Panc1 (cell line): ENCODE data around the gene AGAP1. TPM values are rescaled to one million over a fixed set of nuclear protein-coding genes. Genes with fewer than 3 reads are reported as not detected.

Source experiments
- ATAC-seq: fragments of 200-7000 bp; cut with Tn5 transposase; 2 replicates; pipeline ENCODE4 v1.9.1; 2020; ENCODE audit warnings: mild to moderate bottlenecking, moderate library complexity
- BruUV-seq: library from RNA; stranded (reverse); fragments of 400-500 nt; replicated peaks from 2 replicates; lab custom pipeline; 2021; lab: Mats Ljungman, UMichigan
- CTCF ChIA-PET: fragments of 300-600 bp; sonication (Branson Sonifier 250); formaldehyde crosslinking; loops from one replicate; lab custom pipeline; 2022; ENCODE audit warnings: antibody characterized with exemption; lab: Charles Lee
- POLR2A ChIA-PET: fragments of 300-600 bp; sonication (Branson Sonifier 250); formaldehyde crosslinking; loops from one replicate; lab custom pipeline; 2022; ENCODE audit warnings: antibody characterized with exemption; lab: Charles Lee
- DNase-seq: peaks from one replicate; pipeline ENCODE4 v3.0.0-alpha.2; 2010; ENCODE audit warnings: low read depth, low spot score
- H3K27ac ChIP-seq: 2 replicates; pipeline ENCODE4 v1.5.1; 2011; ENCODE audit warnings: mild to moderate bottlenecking, low read length, inconsistent platforms
- H3K27me3 ChIP-seq: fragments of 200-500 bp; sonication (Bioruptor generic); 2 replicates; pipeline ENCODE4 v1.6.0; 2014; ENCODE audit warnings: low read length, inconsistent platforms; ENCODE audit not compliant: control insufficient read depth, insufficient read depth
- H3K36me3 ChIP-seq: fragments of 200-500 bp; sonication (Bioruptor generic); 2 replicates; pipeline ENCODE4 v1.5.1; 2014; ENCODE audit warnings: inconsistent platforms, mild to moderate bottlenecking, low read length, moderate library complexity; ENCODE audit not compliant: control insufficient read depth, insufficient read depth
- H3K4me1 ChIP-seq: 2 replicates; pipeline ENCODE4 v1.5.1; 2011; ENCODE audit warnings: inconsistent platforms, mild to moderate bottlenecking, low read length, moderate library complexity; ENCODE audit not compliant: control insufficient read depth, insufficient read depth
- H3K4me3 ChIP-seq, 2 experiments: 2 replicates each; pipeline ENCODE4 v1.5.1; 2011 to 2012; ENCODE audit warnings: low read depth in 2 of 2, low read length in 2 of 2, mild to moderate bottlenecking in 2 of 2, inconsistent platforms in 1 of 2, moderate library complexity in 1 of 2
- H3K9me3 ChIP-seq: fragments of 200-500 bp; sonication (Bioruptor generic); 2 replicates; pipeline ENCODE4 v1.5.1; 2014; ENCODE audit warnings: low read depth, mild to moderate bottlenecking, inconsistent platforms, low read length, moderate library complexity; ENCODE audit not compliant: control insufficient read depth, insufficient read depth
- CTCF ChIP-seq: fragments of 450-650 bp; IDR thresholded peaks from 2 replicates; pipeline ENCODE4 v1.5.1; 2017; ENCODE audit warnings: mild to moderate bottlenecking
- POLR2AphosphoS5 ChIP-seq: IDR thresholded peaks from 2 replicates; pipeline ENCODE4 v1.6.1; 2012; ENCODE audit warnings: mild to moderate bottlenecking, low read depth, low read length, moderate library complexity
- SIN3A ChIP-seq: IDR thresholded peaks from 2 replicates; pipeline ENCODE4 v1.6.1; 2012; ENCODE audit warnings: low read depth, mild to moderate bottlenecking, low read length, moderate library complexity, borderline replicate concordance; ENCODE audit not compliant: insufficient read depth
- TCF7L2 ChIP-seq: IDR thresholded peaks from 2 replicates; pipeline ENCODE4 v1.6.1; 2011; ENCODE audit warnings: mild to moderate bottlenecking, low read depth, low read length, inconsistent platforms
- in situ Hi-C: cut with HindIII; loops from 2 replicates; pipeline ENCODE4 v1.10.0; 2016; ENCODE audit warnings: low sequenced_read_pairs, low pct_unique_long_range_greater_than_20kb
- intact Hi-C: fragments of 100-400 bp; cut with micrococcal nuclease; formaldehyde crosslinking; loops from one replicate; pipeline ENCODE4 v1.10.0; 2022; ENCODE audit not compliant: unreplicated experiment
- total RNA-seq: library from RNA; stranded (reverse); gene quantifications from one replicate; pipeline ENCODE4 v1.2.1, GENCODE V29; 2021; ENCODE audit not compliant: unreplicated experiment
- TF ChIP-seq, protein P1 (sequence below), 2 experiments: IDR thresholded peaks; 2 replicates each; pipeline ENCODE4 v1.6.1; 2011 to 2012; ENCODE audit warnings: low read depth in 2 of 2, control low read depth in 1 of 2, low read length in 1 of 2, mild to moderate bottlenecking in 1 of 2, moderate library complexity in 1 of 2; ENCODE audit not compliant: insufficient read depth in 1 of 2

Gene AGAP1
- total RNA-seq, 1 experiment from 2014 or later, result 38.9 TPM

- no TSS peak for BruUV-seq
- H3K27ac ChIP-seq, result no peak overlapping the region
- ATAC-seq (no peak), DNase-seq (no peak)
- POLR2A ChIA-PET, result no interaction called here
- no peaks in the 10 kb centered on the region for H3K36me3 ChIP-seq
- intact Hi-C loops, result no loop called here
- TF ChIP-seq TCF7L2 (no peak), CTCF (no peak), POLR2AphosphoS5 (no peak), SIN3A (no peak)
- TF ChIP-seq, protein P1, sequence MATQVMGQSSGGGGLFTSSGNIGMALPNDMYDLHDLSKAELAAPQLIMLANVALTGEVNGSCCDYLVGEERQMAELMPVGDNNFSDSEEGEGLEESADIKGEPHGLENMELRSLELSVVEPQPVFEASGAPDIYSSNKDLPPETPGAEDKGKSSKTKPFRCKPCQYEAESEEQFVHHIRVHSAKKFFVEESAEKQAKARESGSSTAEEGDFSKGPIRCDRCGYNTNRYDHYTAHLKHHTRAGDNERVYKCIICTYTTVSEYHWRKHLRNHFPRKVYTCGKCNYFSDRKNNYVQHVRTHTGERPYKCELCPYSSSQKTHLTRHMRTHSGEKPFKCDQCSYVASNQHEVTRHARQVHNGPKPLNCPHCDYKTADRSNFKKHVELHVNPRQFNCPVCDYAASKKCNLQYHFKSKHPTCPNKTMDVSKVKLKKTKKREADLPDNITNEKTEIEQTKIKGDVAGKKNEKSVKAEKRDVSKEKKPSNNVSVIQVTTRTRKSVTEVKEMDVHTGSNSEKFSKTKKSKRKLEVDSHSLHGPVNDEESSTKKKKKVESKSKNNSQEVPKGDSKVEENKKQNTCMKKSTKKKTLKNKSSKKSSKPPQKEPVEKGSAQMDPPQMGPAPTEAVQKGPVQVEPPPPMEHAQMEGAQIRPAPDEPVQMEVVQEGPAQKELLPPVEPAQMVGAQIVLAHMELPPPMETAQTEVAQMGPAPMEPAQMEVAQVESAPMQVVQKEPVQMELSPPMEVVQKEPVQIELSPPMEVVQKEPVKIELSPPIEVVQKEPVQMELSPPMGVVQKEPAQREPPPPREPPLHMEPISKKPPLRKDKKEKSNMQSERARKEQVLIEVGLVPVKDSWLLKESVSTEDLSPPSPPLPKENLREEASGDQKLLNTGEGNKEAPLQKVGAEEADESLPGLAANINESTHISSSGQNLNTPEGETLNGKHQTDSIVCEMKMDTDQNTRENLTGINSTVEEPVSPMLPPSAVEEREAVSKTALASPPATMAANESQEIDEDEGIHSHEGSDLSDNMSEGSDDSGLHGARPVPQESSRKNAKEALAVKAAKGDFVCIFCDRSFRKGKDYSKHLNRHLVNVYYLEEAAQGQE (IDR thresholded peaks at IDR 0.05; ENCODE audit: insufficient read depth in 1 of 2, low read depth in 2 of 2, low read length in 1 of 2), result no peak
- H3K27me3 ChIP-seq, result no peaks in the 10 kb centered on the region
- CTCF ChIA-PET, result no interaction called here
- in situ Hi-C loops, result no loop called here
- peaks cover 8% of the 10 kb centered on the region; the same call in 1 of the 2 replicates for H3K4me1 ChIP-seq
- H3K9me3 ChIP-seq, result no peaks in the 10 kb centered on the region
- no peak overlapping the region for H3K4me3 ChIP-seq
These were observed 22.0 kb downstream of the AGAP1 start for GRCh38 chr2:235515821-235516220.

- DNase-seq (no peak), ATAC-seq (no peak)
- POLR2A ChIA-PET, result interaction anchor here (0.5 kb wide), 1 partner anchor 1491 kb away, joined by 10 read pairs; no protein-coding TSS in a partner anchor
- in situ Hi-C loops (no loop called here), intact Hi-C loops (no loop called here)
- no peaks in the 10 kb centered on the region for H3K9me3 ChIP-seq
- H3K4me1 ChIP-seq, result peaks cover 5% of the 10 kb centered on the region; the same call in 1 of the 2 replicates
- no peaks in the 10 kb centered on the region for H3K27me3 ChIP-seq
- TF ChIP-seq SIN3A (no peak), TCF7L2 (no peak)
- CTCF ChIA-PET, result no interaction called here
- no TSS peak for BruUV-seq
- H3K4me3 ChIP-seq, result no peak overlapping the region
- H3K27ac ChIP-seq, result no peak overlapping the region
- H3K36me3 ChIP-seq, result no peaks in the 10 kb centered on the region
These were observed 22.4 kb downstream of the AGAP1 start for GRCh38 chr2:235516257-235516656.

- Histone ChIP-seq H3K4me3 (no peak overlapping the region), H3K27me3 (no peaks in the 10 kb centered on the region), H3K9me3 (no peaks in the 10 kb centered on the region), H3K4me1 (no peaks in the 10 kb centered on the region), H3K27ac (no peak overlapping the region), H3K36me3 (no peaks in the 10 kb centered on the region)
- in situ Hi-C loops, result no loop called here
- POLR2A ChIA-PET, result no interaction called here
- CTCF ChIA-PET, result no interaction called here
- intact Hi-C loops, result no loop called here
- no peak for ATAC-seq
- TF ChIP-seq, protein P1 (IDR thresholded peaks at IDR 0.05; ENCODE audit: insufficient read depth in 1 of 2, low read depth in 2 of 2, low read length in 1 of 2), result no peak
- TF ChIP-seq CTCF (no peak), POLR2AphosphoS5 (no peak), SIN3A (no peak), TCF7L2 (no peak)
- DNase-seq, result no peak
- BruUV-seq, result no TSS peak
These were observed 24.7 kb downstream of the AGAP1 start for GRCh38 chr2:235518322-235519090.
